OCI-M1 (cell line): ENCODE measurements around the gene RO60.

Source experiments
- DNase-seq: peaks from one replicate; lab custom pipeline; 2025; lab: John Stamatoyannopoulos, UW

RO60 gene

DNA sequence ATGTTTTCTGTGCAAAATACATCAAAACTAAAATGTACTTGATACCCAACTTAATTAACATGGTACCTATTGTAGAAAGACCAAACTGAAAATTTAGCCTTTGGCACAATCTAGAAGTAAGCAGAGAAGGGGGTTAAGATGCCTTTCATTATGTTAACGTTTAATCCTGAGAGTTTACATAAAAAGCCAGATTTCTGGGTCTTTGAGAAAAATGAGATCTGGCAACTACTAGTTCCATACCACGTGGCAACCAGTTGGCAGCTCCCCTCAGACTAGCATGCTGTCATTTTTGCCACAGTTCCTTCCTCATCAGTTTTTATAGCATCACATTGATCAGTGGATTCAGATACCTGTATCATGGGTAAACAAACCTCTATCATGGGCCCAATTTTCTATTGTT, 1.5 kb downstream of the RO60 start:
- DNase-seq = peak; percentile 61

DNA sequence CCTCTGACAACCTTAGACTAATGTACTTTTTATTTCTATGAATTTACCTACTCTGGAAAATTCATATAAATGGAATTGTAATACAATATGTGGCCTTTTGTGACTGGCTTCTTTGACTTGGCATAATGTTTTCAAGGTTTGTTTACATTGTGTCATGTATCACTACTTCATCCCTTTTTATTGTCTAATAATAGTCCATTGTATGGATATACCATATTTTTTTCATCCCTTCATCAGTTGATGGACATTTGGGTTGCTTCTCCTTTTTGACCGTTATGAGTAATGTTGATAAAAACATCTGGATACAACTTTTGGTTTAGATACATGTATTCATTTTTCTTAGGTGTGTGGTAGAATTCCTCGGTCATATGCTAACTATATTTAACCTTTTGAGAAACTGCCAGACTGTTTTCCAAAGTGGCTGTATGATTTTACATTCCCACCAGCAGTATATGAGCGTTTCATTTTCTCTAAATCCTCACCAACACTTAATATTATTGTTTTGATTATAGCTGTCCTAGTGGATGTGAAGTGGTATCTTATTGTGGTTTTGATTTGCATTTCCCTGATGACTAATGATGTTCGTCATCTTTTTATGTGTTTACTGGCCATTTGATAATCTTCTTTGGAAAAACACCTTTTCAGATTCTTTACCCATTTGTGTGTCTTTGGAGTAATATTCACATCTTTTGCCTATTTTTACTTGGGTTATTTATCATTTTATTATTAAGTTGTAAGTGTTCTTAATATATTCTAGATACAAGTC, 3.5 kb downstream of the RO60 start:
- peak; percentile 34 for DNase-seq

DNA sequence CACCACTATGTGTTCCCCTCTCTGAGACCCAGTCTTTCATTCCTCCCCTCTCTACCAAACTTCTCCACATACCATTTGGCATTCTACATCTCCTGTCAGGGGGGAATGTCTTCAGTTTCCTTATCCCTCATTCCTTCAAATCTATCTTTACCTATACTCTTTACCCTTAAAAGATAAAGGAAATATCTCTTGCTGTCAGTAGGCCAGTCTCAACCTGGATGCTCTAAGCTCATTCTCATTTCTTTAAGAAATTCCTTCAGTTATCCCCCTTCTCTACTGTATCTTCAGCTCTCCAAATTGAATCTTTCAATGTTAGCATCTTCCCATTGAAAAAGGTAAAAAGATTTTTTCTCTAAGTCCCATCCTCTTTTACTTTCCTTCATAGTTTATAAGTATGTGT, 6.5 kb downstream of the RO60 start:
- DNase-seq = peak; percentile 51

DNA sequence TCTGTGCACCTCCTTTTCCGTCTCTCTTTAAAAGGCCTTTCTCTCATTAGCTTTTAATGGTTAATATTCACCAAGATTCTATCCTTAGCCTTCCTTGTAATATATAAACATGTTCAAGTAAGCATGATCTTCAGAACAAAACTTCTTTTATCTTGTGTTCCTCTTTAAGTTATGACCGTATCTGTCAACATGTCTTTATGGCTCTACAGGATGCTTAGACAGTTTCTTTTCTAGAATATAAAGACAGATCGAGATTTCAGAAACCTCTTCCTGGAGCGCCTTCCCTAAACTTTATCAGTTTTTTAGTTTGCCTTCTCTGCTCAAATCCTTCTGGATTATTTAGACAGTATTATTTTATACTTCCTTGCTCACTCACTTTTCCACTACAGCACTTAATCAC, 7.2 kb downstream of the RO60 start:
- DNase-seq = peak; percentile 64

DNA sequence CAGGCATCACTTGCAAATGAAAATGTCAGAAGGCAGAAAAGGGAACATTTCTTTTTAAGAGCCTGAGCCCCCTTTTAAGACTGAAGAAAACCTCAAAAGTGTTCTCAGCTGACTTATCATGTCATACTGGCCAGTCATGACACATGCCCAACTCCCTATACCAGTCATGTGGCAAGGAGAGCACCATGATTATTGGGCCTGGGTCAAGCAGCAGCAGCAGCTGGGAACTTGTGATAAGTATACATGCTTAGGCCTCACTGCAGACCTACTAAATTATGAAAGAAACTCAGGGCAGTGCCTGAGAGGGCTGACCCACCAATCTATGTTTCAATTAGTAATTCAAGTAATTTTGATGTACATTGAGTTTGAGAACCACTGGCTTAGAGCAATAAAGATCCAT, 8.6 kb downstream of the RO60 start:
- DNase-seq = peak; percentile 91

DNA sequence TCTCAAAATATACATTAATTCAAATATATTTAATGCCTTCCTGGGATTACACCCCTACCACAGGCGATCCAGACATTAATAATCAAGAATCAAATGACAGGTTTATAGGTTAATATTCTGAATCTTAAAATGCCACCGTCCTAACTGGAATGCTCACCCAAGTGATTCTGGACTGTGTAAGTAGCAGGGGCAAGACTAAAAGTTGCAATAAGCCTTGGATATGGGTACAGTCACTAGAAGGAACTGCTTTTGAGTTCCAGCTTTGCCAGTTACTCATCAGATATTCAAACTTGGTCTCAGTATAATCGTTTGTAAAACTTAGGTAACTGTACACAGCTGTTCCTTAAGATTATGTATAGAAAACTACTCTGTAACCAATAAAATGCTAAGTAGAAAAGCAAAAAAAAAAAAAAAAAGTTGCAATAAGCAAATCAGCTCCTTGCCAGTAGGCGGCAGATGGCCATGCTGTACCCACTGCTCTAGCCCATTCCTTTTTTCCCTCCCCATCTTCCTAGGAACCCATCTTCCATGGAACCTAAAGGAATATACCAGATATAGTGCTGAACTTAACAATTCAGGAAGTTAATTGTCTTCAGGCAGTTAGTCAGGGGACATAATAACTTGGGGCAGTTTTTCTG, 10.5 kb downstream of the RO60 start:
- DNase-seq = peak; percentile 81

DNA sequence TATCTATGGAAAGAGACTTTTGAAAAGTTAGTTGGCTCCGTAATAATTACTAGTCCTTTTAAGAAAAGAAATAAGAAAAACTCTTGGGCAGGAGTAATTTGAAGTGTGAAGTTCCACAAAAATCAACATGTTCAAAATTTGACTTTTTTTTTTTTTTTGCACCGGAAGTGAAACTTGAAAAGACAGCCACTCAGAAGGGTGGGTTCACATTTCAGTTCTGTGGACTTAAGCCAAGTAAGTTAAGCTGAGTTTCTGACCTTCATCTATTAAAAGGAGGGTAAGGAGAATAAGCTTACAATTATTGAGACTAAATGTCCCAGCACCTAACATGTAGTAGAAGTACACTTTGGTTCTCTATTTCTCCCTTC, 11.0 kb downstream of the RO60 start:
- DNase-seq = peak; percentile 78

DNA sequence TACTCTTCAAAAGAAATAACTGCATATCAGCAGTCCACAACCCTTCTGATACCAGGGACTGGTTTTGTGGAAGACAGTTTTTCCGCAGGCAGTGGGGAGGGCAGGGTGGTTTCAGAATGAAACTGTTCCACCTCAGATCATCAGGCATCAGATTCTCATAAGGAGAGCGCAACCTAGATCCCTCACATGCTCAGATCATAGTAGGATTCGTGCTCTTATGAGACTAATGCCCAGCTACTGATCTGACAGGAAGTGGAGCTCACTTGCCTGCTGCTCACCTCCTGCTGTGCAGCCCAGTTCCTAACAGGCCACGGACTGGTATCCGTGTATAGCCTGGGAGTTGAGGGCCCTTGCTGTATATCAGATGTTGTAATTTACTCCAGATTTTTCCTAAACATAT, 11.5 kb downstream of the RO60 start:
- DNase-seq = no peak

DNA sequence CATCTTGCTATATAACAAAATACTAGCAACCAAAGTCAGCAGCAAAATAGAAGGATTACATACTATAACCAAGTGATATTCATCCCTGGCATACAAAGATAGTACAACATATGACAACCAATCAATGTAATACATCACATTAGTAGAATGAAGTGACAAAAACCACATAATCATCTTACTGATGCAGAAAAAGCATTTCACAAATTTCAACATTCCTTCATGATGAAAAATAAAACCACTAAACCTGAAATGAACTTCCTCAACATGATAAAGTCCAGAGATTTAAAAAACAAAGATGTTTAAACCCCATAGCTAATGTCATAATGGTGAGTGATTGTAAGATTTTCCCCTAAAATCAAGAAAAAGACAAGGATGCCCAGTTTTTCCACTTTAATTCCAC, 18.6 kb downstream of the RO60 start:
- no peak for DNase-seq

DNA sequence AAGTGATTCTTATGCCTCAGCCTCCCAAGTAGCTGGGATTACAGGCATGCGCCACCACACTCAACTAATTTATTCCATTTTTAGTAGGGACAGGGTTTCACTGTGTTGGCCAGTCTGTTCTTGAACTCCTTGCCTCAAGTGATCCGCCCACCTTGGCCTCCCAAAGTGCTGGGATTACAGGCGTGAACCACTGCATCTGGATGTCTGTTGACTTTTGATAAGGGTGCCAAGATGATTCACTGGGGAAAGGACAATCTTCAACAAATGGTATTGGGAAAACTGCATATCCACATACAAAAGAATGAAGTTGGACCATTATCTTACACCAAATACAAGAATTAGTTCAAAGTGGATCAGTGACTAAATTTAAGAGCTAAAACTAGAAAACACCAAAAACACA, 19.8 kb downstream of the RO60 start:
- no peak for DNase-seq

DNA sequence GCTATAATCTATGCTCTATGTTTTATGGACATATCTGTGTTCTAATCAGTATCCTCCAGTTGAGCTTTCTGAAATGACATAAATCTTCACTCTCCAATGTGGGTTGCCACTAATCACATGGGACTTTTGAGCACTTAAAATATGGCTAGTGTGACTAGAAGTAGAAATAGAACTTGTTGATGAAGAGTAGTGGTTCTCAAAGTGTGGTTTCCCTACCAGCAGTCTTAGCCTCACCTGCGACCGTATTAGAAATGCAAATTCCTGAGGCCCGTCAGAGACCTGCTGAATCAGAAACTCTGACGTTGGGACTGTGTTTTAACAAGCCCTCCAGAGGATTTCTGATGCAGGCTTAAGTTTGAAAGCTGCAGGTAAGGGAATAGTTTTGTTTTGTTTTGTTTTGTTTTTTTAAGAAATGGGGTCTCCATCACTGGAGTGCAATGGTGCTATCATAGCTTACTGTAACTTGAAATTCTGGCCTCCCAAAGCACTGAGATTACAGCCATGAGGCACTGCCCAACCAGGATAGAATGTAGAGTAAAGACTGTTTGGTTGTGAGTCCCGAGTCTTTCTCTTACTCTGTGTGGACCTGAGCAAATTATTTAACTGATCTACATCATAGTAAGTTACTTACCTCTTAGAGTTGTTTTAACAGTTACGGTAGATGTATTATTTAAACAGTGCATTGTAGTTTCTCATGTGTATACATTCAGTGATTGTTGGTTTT, 24.1 kb downstream of the RO60 start:
- no peak for DNase-seq

DNA sequence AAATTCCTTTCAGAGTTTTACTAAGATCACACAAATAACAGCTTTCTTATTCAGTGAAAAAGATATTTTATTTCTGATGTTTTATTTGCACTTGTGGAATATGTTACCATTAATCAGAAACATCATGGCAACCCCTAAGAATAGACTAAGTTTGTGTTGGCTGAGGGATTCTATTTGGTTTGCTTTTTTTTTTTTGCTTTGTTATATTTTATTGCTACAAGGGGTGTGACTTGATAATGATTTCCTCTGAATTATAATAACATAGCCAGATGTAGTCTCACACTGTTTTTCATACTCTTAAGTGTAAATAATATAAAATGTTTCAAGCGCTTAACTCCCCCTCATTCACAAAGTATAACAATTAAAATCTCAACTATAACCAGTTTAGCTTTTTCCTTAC, 25.9 kb downstream of the RO60 start:
- DNase-seq = no peak

DNA sequence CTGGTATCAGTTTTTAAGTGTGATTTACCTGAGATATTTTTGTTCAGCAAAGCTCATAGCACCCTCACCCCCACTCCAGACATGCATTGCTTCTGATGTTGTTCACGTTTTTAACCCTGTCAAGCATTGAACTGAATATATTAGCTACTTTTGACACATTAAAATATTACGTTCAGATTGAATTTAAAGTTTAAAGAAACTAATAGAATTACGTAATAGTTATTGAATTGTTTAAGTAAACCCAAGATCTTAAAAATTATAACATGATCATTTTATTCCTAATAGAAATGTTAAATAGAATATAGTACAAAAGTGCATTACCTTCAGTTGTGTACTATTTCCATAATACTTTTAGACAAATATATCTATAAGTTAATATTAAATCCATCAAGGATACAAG, 26.9 kb downstream of the RO60 start:
- no peak for DNase-seq

DNA sequence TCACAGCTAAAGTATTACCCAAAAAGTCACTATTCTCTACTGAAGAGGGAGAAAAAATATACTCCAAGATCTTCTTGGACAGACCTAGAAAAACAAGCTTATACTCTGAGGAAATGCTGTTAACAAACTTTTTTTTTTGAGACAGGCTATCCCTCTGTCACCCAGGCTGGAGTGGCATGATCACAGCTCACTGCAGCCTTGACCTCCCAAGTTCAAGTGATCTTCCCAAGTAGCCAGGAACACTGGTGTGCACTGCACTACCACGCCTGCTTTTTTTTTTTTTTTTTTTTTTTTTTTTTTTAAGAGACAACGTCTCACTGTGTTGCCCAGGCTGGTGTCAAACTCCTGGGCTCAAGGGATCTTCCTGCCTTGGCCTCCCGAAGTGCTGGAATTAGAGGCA, 28.5 kb downstream of the RO60 start:
- no peak for DNase-seq

DNA sequence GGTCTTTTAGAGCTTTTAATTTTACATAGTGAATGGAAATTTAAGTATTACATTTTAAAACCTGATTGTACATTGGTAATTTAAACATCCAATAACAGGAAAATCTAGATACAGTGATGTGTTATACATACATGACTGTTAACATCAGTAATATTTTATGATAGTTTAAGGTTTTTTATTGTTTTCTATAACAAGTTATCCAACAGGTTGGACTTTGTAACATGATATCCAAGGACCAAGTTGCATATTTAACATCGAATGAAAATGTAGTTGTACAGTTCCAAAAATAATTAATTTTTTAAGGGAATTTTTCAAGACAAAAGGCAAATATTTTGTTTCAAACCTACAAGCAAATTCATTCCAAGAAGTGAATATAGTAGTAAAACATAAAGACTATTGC, 31.5 kb downstream of the RO60 start:
- DNase-seq = no peak

DNA sequence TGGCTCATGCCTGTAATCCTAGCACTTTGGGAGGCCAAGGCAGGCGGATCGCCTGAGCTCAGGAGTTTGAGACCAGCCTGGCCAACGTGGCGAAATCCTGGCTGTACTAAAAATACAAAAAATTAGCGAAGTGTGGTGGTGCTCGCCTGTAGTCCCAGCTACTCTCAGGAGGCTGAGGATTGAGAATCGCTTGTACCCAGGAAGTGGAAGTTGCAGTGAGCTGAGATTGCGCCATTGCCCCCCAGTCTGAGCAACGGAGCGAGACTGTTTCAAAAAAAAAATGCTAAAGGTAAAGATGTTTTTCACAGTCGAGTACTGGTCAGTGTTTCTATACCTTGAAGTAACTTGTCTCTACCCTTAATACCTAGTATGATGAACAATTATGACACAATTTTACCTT, 34.7 kb downstream of the RO60 start:
- no peak for DNase-seq

DNA sequence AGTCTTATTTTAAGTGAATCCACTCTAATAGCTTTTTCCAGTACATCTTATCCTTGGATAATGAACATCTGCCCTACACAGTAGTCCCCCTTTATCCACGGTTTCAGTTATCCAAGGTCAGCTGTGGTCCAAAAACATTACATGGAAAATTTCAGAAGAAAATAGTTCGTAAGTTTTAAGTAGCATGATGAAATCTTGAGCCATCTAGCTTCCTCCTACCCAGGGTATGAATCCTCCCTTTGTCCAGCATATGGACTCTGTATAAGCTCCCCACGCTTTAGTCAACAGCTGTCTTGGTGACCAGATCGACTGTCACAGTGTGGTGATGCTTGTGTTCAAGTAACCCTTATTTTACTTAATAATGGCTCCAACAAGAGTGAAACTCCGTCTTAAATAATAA, 43.2 kb downstream of the RO60 start:
- DNase-seq = no peak

DNA sequence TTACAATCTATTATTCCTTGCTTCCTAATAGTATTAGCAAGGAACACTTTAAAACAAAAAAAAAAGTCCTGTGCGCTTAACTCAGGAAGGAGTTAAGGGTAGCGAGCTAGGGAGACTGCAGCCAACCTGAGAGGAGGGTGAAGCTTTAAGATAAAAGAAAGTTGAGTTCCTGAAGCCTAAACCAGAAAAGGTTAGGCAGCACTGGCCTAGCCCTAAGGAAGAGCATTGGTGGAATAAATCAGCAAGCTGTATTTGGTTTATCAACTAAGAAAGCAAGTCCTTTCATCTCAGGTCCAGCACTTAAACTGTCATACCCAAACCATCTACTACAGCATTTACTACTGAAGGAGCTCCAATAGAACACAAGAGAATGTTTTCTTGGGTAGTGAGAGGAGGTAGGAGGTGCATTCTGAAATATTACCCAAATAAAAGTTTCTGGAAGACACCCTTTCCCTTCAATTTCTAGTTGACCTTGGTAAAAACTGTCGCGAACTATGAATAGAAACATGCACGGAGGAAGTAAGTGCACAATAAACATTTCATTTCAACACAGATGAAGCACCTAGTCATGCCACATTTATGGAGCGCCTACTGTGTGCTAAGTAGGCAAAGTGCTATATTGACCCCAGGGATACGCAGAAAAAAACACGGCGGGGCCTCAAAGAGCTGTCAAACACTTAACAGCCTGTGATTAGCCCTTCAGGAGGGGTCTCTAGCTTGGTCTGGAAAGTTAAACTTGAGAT, 44.5 kb downstream of the RO60 start:
- DNase-seq = peak; percentile 50

DNA sequence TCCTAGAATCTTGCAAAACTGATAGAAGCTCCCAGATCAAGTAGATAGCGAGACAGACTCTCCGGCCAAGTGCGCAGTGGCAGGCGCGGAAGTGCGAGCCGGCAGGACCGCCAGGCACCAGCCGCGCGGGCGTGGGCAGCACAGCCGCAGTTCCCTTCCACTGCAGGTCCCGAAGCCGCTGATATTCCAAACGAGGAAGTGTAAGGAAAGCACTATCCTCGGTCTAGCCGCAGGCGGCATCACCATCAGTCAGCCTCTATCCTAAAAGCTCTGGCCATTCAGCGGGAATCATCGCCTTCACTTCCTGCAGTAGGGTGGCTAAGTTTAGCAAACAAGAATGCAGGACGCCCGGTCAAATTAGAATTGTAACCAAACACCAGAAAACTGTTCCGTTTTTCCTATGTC, 45.1 kb downstream of the RO60 start:
- DNase-seq = peak; percentile 80

DNA sequence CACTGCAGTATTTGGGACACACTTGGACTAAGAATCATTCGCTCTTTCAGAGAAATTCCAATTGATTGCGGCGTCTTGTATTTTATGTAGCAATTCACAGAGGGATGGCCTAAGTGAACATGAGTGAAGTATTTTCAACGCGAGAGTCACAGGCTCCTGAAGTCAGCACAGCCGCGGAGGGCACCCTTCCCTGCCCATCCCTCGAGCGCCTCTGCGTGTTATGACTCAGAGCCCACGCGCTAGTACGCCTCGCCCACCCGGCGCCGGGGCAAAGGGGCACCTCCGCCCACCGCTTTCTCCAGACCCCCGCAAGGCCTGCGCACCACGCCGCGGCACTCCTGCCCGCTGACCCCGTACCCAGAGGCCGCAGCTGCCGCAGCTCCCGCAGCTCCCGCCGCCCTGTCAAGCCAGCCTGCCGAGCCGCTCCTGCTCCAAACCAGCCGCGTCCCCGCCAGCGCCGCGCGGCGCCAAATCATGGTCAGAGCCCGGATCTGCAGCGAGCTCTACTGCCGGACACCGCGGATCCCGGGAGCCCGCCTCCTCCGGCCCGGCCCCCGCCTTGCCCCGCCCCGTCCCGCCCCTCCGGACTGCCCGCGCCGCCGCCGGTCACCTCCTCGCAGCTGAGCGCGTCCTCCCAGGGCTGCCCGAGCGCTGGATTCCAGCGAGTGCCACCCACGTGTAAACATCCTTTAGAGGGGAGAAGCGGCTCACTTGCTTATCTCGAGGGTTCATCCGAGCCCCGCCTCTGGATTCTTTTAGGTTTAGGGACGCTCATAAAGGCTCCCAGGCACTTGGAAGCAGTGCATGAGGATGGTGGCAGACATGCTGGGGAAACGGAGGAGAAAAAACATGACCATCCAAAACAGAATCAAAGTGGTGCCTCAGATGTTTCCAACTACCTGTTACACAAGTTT, 45.8 kb downstream of the RO60 start, which contains the start of gene GLRX2:
TSS of gene GLRX2 (minus strand) at position 508 of the 914 bp plus-strand sequence. CDS start at position 476, 32 bp downstream.
- DNase-seq = peak; percentile 92

DNA sequence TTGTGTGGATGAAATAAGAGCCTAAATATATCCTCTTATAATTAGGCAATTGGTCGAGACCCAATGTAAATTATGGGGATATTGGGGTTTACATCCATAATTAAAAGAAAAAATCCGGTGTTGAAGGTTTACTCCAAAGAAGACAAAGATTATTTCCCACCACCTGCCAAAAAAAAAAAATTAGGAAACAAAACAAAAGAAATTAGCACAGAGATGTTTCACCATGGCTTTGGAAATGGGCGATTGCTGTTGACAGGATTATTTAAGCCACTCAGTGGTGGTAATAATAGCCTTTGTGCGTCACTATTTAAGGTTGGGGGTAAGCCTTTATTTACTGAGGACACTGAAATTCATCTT, 46.4 kb downstream of the RO60 start:
- DNase-seq = no peak

DNA sequence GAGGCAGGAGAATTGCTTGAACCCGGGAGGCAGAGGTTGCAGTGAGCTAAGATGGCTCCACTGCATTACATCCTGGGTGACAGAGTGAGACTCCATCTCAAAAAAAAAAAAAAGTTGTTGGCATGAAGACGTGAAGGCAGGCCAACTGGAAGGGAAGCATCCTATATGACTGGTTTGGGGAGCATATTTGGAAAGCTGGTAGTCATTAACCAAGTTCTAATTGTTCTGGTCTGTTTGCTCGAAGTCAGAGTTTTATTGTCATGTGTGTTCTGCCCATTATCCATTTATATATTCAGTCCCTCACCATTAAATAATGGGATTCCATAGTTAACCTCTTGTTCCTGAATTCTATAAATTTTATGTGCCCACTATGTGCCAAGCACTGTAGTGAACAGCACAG, 49.1 kb downstream of the RO60 start:
- DNase-seq = no peak
